HepG2 (cell line): ENCODE results near the gene TM4SF1. TPM values are rescaled to one million over a fixed set of nuclear protein-coding genes. Genes with fewer than 3 reads are reported as not detected.

Source experiments
- KIAA2018 ChIP-seq: sonication (generic); formaldehyde crosslinking; IDR thresholded peaks from 2 replicates; pipeline ENCODE4 v1.5.0; 2020; ENCODE audit warnings: mild to moderate bottlenecking, missing genetic modification reagents, borderline replicate concordance
- POLR2AphosphoS5 ChIP-seq: IDR thresholded peaks from 2 replicates; pipeline ENCODE4 v1.6.1; 2012; ENCODE audit warnings: low read depth, low read length
- ZNF253 ChIP-seq: sonication (generic); formaldehyde crosslinking; IDR thresholded peaks from 2 replicates; pipeline ENCODE4 v1.8.0; 2022; ENCODE audit warnings: mild to moderate bottlenecking, missing genetic modification reagents, borderline replicate concordance
- ZNF362 ChIP-seq: sonication (generic); formaldehyde crosslinking; IDR thresholded peaks from 2 replicates; pipeline ENCODE4 v1.4.0; 2020; ENCODE audit warnings: missing genetic modification reagents, mild to moderate bottlenecking, borderline replicate concordance
- ZNF615 ChIP-seq: sonication (generic); formaldehyde crosslinking; IDR thresholded peaks from 2 replicates; pipeline ENCODE4 v1.5.0; 2020; ENCODE audit warnings: mild to moderate bottlenecking, missing genetic modification reagents, borderline replicate concordance
- ZNF660 ChIP-seq: sonication (generic); formaldehyde crosslinking; IDR thresholded peaks from 2 replicates; pipeline ENCODE4 v1.5.1; 2020; ENCODE audit warnings: mild to moderate bottlenecking, low read depth, missing genetic modification reagents, borderline replicate concordance
- polyA plus RNA-seq, 8 experiments: library from polyadenylated mRNA; depleted of rRNA in 3 of 8; stranded (reverse) in 7 of 8; unstranded in 1 of 8; fragments of >200 nt; fragmentation: Illumina TruSeq in 4 of 8; extraction: Trizol in 4 of 8; gene quantifications; 2 replicates each; pipeline versions ENCODE4 v1.2.1 to v1.2.3, GENCODE V29; 2011 to 2016; ENCODE audit warnings: low read depth in 4 of 8, missing spikeins in 1 of 8, mixed read lengths in 1 of 8; ENCODE audit not compliant: insufficient read depth in 1 of 8
- total RNA-seq, 5 experiments: library from RNA; depleted of rRNA; stranded (reverse); fragments of >200 nt; fragmentation: Illumina TruSeq; extraction: Trizol; gene quantifications; 2 replicates each; pipeline ENCODE4 v1.2.3, GENCODE V29; 2016; ENCODE audit warnings: low read depth in 1 of 5
- TF ChIP-seq, protein P1 (sequence below), 2 experiments: sonication (generic) in 1 of 2; formaldehyde crosslinking in 1 of 2; IDR thresholded peaks; 2 replicates each; pipeline versions ENCODE4 v1.4.0 to v1.6.1; 2016 to 2020; ENCODE audit warnings: borderline replicate concordance in 1 of 2, low read depth in 1 of 2, mild to moderate bottlenecking in 1 of 2, missing genetic modification reagents in 1 of 2
- TF ChIP-seq, protein P2 (sequence below): IDR thresholded peaks from 2 replicates; pipeline ENCODE4 v1.6.1; 2018; ENCODE audit warnings: missing genetic modification reagents

Gene TM4SF1
- total and polyA plus RNA-seq, 2 of the 13 experiments (the other 11 are each of a cell fraction or from before 2014, with no cell fraction given) = 431 to 1,359 TPM

DNA sequence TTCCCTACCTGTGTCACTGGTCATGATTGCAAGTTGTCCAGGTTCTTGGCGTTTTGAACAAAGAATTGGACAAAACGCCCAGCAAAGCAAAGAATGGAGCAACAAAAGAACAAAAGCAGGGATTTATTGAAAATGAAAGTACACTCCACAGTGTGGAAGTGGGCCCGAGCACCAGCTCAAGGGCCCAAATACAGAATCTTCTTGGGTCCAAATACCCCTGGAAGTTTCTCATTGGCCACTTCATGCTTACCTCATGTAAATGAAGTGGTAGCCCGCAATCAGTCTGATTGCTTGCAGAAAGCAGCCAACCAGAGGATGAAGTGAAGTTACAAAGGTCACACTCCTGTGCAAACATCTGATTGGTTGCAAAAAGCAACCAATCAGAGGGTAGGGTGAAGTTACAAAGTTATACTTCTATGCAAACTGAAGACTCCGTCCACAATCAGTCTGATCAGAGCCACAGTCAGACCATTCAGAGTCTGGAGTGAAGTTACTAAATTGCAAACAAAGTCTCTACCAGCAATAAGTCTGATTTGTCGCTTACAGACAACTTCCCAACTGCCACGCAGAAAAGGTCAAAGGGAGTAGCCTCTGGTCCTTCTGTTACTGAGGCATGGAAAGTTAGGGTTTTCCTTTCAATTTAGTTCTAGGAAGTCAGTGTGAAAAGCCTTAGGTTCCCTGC lies 8.3 kb upstream of the TM4SF1 start (continued):
- TF ChIP-seq, protein P1, sequence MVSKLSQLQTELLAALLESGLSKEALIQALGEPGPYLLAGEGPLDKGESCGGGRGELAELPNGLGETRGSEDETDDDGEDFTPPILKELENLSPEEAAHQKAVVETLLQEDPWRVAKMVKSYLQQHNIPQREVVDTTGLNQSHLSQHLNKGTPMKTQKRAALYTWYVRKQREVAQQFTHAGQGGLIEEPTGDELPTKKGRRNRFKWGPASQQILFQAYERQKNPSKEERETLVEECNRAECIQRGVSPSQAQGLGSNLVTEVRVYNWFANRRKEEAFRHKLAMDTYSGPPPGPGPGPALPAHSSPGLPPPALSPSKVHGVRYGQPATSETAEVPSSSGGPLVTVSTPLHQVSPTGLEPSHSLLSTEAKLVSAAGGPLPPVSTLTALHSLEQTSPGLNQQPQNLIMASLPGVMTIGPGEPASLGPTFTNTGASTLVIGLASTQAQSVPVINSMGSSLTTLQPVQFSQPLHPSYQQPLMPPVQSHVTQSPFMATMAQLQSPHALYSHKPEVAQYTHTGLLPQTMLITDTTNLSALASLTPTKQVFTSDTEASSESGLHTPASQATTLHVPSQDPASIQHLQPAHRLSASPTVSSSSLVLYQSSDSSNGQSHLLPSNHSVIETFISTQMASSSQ (IDR thresholded peaks at IDR 0.05; ENCODE audit: low read depth) = no peak
- TF ChIP-seq, protein P1 (CRISPR knock-in tag; IDR thresholded peaks at IDR 0.05; ENCODE audit: borderline replicate concordance) = no peak
- TF ChIP-seq KIAA2018 (CRISPR knock-in tag) (no peak), ZNF615 (0 out of 2 replicates have a peak, but pooled peaks have one; percentile 8), POLR2AphosphoS5 (peak; percentile 96), ZNF660 (CRISPR knock-in tag) (no peak), ZNF362 (CRISPR knock-in tag) (no peak), ZNF253 (CRISPR knock-in tag) (no peak)
- TF ChIP-seq, protein P2, sequence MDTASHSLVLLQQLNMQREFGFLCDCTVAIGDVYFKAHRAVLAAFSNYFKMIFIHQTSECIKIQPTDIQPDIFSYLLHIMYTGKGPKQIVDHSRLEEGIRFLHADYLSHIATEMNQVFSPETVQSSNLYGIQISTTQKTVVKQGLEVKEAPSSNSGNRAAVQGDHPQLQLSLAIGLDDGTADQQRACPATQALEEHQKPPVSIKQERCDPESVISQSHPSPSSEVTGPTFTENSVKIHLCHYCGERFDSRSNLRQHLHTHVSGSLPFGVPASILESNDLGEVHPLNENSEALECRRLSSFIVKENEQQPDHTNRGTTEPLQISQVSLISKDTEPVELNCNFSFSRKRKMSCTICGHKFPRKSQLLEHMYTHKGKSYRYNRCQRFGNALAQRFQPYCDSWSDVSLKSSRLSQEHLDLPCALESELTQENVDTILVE (CRISPR knock-in tag) = peak; percentile 9; the same call in 1 of the 2 replicates
